Measurements from ENCODE around the gene SPATS2L.

Gene SPATS2L

DNA sequence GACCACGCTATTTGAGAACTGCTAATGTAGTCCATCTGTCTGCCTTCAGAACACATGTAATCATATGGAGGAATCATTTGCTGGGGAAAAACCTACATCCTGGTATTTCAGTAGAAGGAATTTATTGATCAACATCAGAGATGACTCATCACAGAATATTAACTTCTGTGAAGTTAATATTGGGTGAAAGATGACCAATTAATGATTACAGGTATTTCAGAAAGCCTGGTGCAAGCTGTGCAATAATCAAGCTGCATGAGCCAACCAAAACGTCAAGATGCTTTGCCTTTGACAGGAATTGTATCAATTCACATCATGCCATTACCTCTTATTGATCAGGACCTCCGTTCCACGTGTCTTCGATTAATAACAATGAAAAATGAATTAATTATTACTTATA lies 9.4 kb upstream of the SPATS2L start:
- DNase-seq: no peak

- no peak for DNase-seq
Observed at GRCh38 chr2:200297989-200298388, 8.5 kb upstream of the SPATS2L start.

DNA sequence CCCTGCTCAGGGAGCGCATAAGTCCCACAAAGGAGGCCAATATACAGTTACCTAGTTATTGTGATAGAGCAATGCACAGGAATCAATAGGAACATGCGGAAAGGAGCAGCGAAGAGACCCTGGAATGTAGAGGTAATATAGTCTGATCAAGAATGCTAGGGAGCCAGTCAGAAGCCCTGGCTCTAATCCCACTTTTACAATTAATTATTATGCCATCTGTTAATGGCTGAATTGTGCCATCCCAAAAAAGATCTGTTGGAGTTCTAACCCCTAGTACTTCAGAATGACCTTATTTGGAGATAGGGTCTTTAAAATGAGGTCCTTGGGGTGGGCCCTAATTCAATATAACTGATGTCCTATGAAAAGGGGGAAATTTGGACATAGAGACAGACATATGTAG lies 7.7 kb upstream of the SPATS2L start:
- DNase-seq: no peak

GRCh38 chr2:200300065-200300464 lies 6.4 kb upstream of the SPATS2L start:
- DNase-seq: no peak

DNA sequence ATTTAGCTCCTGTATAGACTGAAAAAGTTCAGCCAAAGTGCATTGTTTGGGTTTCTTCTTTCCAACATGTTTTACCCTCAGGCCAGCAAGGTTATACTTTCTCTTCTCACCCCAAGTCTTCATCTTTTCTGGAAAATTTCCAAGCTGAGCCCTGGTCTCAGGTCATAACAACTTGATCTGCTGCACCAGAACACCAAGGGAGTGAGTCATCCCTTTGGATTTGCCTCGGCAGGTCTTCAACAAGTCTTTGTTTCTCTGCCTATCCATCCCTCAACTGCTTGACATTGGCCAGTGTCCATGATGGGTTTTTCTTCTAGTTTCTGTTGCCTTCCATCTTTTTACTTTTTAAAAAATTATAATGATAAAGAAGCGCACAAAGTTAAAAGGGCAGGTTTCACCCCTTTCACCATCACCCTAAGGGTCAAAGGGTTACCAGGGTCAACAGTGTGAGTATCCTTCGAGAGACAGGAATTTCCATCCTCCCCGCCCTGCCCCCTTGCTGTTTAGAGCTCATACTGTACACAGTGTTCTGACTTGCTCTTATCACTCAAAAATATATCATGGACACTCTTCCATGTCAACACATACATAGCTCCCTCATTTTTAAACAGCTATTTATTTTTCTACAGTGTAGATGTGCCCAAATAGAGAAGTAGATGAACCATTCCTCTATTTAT lies 5.7 kb upstream of the SPATS2L start:
- DNase-seq: no peak

GRCh38 chr2:200301953-200302858 lies 4.3 kb upstream of the SPATS2L start:
- no peak for DNase-seq

DNA sequence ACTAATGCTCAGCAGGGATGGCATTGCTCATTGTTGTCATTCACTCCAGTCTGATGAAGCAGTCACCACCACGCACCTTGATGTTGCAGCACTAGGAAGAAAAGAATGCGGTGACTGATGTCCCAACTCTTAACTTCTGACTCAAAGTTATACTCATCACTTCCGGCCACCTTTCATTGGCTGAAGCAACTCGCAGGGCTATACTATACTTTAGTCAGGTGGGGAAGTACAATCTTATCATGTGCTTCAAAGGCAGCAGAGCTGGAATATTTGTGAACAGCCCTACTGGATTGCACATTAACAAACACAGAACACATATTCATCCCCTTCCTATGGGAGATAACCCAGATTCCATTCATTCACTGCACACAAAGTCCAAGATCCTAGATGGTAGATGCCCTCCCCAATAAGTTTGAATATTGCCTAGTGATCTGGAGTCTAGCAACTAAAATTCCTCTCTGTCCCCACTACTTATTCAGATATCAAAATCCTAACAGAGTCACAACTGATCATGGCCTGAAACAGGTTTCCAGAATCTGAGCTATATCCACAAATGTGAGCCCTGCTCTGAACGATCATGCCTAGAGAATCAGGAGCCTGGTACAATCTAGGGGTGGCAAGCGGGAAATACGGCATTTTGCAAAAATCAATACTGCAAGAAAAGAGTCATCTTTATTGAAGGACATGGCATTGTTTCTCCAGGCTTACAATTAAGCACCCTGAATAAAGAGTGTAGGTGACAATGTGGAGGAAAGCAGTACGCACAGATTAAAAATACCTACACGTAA lies 3.4 kb upstream of the SPATS2L start:
- no peak for DNase-seq

GRCh38 chr2:200305797-200306195 lies 697 bp upstream of the SPATS2L start:
- DNase-seq: no peak

DNA sequence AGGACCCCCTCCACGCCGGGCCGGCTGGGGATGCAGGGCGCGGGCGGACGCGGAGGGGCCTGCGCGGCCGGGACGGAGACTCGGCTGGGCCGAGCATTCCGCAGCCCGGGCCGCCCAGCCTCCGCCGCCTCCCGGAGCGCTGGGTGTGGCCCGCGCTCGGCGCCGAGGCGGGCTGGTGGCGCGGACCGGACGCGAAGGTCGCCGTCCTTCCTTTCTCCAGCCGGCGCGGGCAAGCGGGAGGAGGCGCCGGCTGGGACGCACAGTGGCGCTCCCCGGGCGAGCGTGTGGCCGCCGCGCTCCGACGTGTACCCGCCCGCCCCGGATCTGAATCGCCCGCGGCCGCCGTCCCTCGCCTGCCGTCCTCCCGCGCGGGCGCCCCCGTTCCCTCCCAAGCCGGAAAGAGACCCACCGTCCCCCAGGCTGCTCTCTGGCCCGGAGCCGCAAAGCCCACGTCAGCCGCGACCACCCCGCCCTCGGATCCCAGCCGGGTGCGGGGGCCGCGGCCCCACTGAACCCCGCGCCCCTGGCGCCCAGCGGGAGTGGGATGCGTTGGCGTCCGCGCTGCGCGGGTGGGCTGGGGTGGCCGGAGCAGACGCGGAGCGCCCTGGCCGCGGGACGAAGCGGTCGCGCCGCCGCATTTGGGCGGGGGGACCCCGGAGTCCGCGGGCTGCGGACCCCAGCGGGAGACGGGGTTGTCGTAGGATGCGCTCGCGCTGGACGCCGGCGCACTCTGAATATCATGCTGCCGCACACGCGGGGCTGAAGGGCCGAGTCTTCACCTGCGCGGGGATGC lies 634 bp downstream of the SPATS2L start:
- DNase-seq: no peak

- DNase-seq: no peak
Observed at GRCh38 chr2:200307724-200308545, 1.4 kb downstream of the SPATS2L start.

DNA sequence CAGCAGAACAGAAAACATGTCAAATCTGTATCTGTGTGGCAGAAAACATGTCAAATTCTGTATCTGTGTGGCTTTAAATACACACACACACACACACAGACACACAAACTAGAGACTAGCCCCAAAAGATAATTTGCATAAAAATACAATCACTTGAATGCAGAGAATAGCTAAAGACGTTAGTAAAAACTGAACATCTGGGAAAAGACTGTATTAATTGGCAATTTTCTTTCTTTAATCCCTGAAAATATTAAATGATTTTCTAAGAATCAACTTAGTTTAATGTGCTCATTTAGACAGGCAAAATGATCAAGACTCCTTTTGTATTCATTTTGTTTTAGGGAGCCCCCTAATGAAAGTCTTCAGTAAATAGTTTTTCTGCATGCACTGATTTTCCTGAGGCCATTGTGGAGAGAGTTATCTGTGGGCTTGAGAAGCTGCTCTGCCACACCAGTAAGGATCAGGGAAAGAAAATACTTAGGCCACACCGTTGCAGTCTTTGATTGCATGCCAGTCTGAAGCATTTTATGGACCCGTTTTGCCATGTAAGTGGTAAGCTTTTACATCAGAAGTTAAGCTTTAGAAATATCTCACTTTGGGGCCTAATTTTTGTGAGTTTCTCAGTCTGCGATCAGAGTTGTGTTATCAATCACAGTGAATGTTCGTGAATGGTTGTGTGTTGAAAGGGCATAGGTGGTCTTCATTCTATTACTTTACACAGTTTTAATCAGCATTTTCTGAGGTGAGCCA lies 2.2 kb downstream of the SPATS2L start:
- no peak for DNase-seq

DNA sequence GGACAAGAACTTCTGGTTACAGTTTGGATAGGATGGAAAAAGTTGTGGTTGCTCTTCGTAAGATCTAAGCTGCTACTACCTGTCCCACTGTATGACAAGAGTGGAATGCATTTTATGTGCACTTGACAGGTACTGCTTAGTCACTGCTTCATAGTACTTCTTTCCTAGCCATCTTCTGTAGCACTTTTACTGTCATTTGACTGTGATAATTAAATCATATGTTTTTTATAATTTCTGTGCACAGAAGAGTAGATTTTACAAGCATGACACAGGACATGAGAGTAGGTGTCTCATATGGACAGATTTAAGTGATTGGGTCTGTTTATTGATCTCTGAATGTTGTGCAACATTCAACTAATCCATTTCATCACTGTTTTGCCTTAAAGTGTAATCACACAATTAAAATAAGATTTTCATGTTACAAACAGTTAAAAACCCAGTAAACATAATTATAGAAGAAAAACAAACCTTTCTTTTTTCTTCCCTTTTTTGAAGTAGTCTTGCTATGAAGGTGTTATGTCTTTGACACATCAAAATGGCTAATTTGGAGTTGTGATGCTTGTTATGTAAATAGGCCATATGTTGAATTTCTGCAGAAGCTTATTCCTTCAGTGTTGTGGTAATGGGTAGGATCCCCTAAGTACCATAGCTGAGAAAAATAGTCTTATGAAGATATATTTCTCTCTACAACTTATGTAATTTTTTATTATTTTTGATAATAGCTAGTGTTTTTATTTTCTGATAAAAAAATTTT lies 3.0 kb downstream of the SPATS2L start:
- DNase-seq: no peak

DNA sequence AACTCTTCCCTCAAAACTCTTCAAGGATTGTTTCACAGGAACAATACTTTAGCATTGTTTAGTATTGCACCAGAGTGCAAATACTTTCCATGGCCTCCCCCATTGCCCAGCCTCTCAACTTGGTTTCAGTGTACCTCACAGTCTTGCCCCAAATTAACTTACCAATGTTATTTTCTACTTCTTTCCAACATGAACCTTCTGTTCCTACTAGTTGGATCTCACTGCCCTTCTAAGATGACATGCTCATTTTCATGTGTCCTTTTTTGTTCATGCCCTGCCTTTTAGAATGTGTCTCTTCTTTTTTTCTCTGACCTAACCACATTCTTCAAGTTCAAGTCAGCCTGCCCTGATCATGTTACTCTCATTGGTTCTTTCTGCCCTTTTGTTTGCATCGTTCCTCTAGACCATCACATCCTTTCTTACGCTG lies 4.1 kb downstream of the SPATS2L start:
- DNase-seq: no peak

DNA sequence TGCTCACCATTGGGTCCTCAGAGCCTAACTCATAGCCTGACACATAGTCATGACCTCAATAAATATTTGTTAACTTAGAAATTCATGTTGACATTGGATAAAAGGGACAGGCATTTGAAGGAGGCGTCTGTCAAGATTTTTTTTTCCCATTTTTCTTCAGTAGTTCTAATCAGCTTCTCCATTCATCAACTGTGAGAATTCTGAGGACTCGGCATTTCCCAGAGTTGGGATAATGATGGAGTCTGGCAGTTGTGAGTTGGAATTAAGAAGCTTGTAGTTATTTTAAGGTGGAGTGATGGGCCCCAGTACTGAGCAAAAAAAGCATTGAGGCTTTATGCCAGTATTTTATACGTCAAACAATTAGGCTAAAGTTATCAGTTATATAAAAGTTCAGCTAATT lies 4.6 kb downstream of the SPATS2L start:
- DNase-seq: no peak

GRCh38 chr2:200314976-200315567 lies 8.6 kb downstream of the SPATS2L start:
- DNase-seq: no peak

DNA sequence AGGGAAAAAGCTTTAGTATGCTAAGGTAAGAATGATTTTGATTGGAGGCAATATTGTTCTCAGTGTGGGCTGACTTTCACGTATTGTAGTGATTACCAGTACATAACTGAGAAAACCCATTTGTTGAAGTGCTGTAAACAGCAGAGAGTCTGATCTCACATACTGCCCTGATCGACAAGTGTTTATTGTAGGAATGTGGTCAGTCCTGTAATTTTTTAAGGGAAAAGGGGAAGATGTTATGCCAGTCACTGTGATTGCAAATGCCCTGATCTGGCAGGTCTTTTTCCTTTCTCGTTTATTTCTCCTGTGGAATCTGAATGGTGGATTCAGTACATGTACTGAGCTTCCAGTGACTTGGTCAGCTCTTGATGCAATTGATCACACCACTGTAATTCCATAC lies 11.5 kb downstream of the SPATS2L start:
- no peak for DNase-seq

DNA sequence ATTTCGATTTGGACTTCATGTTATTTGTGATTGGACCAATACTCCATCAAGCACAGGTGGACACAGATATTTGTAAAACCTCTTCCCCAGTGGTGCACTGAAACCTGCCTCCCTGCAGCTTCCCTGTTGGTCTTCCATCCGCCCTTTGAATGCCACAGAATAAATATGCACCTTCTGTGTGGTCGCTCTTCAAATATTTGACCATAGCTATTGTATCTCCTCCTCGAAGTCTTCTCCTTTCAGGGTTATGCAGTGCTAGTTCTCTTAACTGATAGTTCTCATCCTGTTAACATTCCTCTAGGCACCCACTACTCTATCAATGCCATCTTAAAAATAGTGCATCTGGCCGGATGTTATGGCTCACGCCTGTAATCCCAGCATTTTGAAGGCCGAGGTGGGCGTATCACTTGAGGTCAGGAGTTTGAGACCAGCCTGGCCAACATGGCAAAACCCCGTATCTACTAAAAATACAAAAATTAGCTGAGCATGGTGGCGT lies 12.5 kb downstream of the SPATS2L start:
- no peak for DNase-seq

DNA sequence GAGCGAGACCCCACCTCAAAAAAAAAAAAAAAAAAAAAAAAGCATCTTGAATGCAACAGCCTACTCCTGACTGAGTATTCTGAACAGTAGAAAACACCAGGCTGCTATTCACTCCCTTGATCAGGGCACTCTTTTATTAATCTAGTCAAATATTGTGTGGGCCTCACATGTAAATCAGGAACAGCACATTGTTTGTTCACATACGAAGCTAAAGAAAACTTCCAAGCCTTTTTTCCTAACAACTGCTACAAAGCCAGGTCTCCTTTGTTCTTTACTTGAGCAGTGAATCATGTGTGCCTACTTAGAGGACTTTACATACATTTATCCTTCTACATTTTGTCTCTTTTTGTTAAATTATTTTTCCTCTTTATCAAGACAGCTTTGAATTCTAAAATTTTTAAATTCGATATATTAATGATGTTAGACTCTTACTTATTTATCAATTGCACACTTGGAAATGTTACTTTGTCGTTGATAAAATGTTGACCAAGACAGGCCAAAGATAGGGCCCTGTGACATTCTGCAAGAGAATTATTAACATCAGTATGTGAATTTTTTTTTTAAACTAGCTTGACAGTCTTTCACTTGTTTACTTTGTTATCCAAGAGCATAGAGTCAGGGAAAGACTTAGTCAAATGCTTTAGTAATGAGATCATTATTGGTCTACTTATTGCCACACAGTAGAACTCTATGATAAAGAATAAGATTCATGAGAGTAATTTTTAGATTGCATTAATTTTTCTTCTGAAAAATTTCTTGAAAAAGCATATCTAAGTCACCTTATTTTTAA lies 13.2 kb downstream of the SPATS2L start:
- DNase-seq: no peak

DNA sequence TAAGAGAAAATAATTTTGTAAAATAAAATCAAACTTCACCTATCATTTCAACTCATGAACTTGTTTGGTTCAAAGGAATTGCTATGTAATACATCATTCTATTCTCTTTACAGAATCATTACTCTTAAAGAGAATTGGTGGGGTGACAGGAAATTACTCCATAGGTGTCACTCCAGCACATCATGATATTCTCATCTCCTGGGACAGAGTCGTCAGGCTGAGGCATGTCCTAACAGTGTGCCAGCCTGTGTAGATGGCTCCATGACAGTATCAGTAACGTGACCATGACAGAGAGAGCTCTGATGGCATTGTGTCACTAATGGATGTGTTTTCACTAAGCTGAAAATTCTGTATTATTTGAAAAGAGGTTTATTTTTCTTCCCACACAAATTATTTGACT lies 13.9 kb downstream of the SPATS2L start:
- DNase-seq: no peak
